Parathyroid adenoma (tissue), 2 donors: ENCODE results near the gene ANO9.

Experiments
- H2AFZ ChIP-seq: fragments of 300-600 bp; sonication (generic); one replicate; pipeline ENCODE4 v1.7.0; 2017; ENCODE audit warnings: antibody characterized with exemption, mild to moderate bottlenecking
- H3K27ac ChIP-seq: fragments of 300-600 bp; sonication (generic); one replicate; pipeline ENCODE4 v1.7.0; 2017
- H3K27me3 ChIP-seq: fragments of 300-600 bp; sonication (generic); one replicate; pipeline ENCODE4 v1.7.0; 2017; ENCODE audit warnings: low read length; ENCODE audit not compliant: control insufficient read depth, insufficient read depth
- H3K36me3 ChIP-seq: fragments of 300-600 bp; sonication (generic); one replicate; pipeline ENCODE4 v1.7.0; 2017; ENCODE audit warnings: low read length; ENCODE audit not compliant: control insufficient read depth, insufficient read depth
- H3K4me1 ChIP-seq: fragments of 300-600 bp; sonication (generic); one replicate; pipeline ENCODE4 v1.7.0; 2017; ENCODE audit warnings: control low read depth
- H3K4me2 ChIP-seq: fragments of 300-600 bp; sonication (generic); one replicate; pipeline ENCODE4 v1.7.0; 2017; ENCODE audit warnings: low read length
- H3K4me3 ChIP-seq: fragments of 300-600 bp; sonication (generic); one replicate; pipeline ENCODE4 v1.7.0; 2017; ENCODE audit warnings: low read depth, low read length
- H3K79me2 ChIP-seq: fragments of 300-600 bp; sonication (generic); one replicate; pipeline ENCODE4 v1.7.0; 2017; ENCODE audit warnings: control low read depth
- H3K9ac ChIP-seq: fragments of 300-600 bp; sonication (generic); one replicate; pipeline ENCODE4 v1.7.0; 2017; ENCODE audit warnings: mild to moderate bottlenecking
- H3K9me3 ChIP-seq: fragments of 300-600 bp; sonication (generic); one replicate; pipeline ENCODE4 v1.7.0; 2017; ENCODE audit warnings: low read length; ENCODE audit not compliant: control insufficient read depth
- CTCF ChIP-seq: fragments of 300-600 bp; sonication (generic); IDR thresholded peaks from one replicate; pipeline ENCODE4 v1.7.0; 2017; ENCODE audit warnings: antibody characterized with exemption, mild to moderate bottlenecking
- donor health status: primary hyperparathyroidism.

Gene ANO9

GRCh38 chr11:406796-407650 lies 34.8 kb downstream of the ANO9 start:
- H2AFZ ChIP-seq: no peak overlapping the region
- H3K9ac ChIP-seq: no peak overlapping the region
- H3K4me1 ChIP-seq: no peaks in the 10 kb centered on the region
- no peaks in the 10 kb centered on the region for H3K36me3 ChIP-seq
- H3K27me3 ChIP-seq: no peaks in the 10 kb centered on the region
- H3K79me2 ChIP-seq: no peaks in the 10 kb centered on the region
- H3K9me3 ChIP-seq: no peaks in the 10 kb centered on the region
- H3K4me3 ChIP-seq: no peak overlapping the region
- TF ChIP-seq CTCF: no peak
- H3K27ac ChIP-seq: no peak overlapping the region
- H3K4me2 ChIP-seq: no peak overlapping the region

- no peak for TF ChIP-seq CTCF
- H3K36me3 ChIP-seq: no peaks in the 10 kb centered on the region
- H3K9me3 ChIP-seq: no peaks in the 10 kb centered on the region
- H3K4me1 ChIP-seq: no peaks in the 10 kb centered on the region
- H3K79me2 ChIP-seq: no peaks in the 10 kb centered on the region
- no peak overlapping the region for H3K27ac ChIP-seq
- H3K4me3 ChIP-seq: no peak overlapping the region
- H3K9ac ChIP-seq: no peak overlapping the region
- no peaks in the 10 kb centered on the region for H3K27me3 ChIP-seq
- H2AFZ ChIP-seq: no peak overlapping the region
- no peak overlapping the region for H3K4me2 ChIP-seq
Measured at GRCh38 chr11:405954-406795, 35.6 kb downstream of the ANO9 start.

GRCh38 chr11:405323-405953 lies 36.4 kb downstream of the ANO9 start:
- Histone ChIP-seq H3K9ac (no peak overlapping the region), H3K27me3 (no peaks in the 10 kb centered on the region), H3K36me3 (no peaks in the 10 kb centered on the region), H3K4me1 (no peaks in the 10 kb centered on the region), H3K9me3 (no peaks in the 10 kb centered on the region), H3K27ac (no peak overlapping the region), H2AFZ (no peak overlapping the region), H3K79me2 (no peaks in the 10 kb centered on the region), H3K4me2 (no peak overlapping the region), H3K4me3 (no peak overlapping the region)
- TF ChIP-seq CTCF: no peak

GRCh38 chr11:404551-405264 lies 37.1 kb downstream of the ANO9 start:
- Histone ChIP-seq H3K4me3 (no peak overlapping the region), H3K4me1 (no peaks in the 10 kb centered on the region), H3K4me2 (no peak overlapping the region), H3K9ac (no peak overlapping the region), H2AFZ (no peak overlapping the region), H3K79me2 (no peaks in the 10 kb centered on the region), H3K36me3 (no peaks in the 10 kb centered on the region), H3K27ac (no peak overlapping the region), H3K27me3 (no peaks in the 10 kb centered on the region), H3K9me3 (no peaks in the 10 kb centered on the region)
- no peak for TF ChIP-seq CTCF
